ENCODE results near the gene HOXA7. TPM values are rescaled to one million over a fixed set of nuclear protein-coding genes. Genes with fewer than 3 reads are reported as not detected.

The HOXA7 gene
- total and polyA plus RNA-seq, 7 donors, result 4.7 to 23.9 (median 9.1) TPM

DNA sequence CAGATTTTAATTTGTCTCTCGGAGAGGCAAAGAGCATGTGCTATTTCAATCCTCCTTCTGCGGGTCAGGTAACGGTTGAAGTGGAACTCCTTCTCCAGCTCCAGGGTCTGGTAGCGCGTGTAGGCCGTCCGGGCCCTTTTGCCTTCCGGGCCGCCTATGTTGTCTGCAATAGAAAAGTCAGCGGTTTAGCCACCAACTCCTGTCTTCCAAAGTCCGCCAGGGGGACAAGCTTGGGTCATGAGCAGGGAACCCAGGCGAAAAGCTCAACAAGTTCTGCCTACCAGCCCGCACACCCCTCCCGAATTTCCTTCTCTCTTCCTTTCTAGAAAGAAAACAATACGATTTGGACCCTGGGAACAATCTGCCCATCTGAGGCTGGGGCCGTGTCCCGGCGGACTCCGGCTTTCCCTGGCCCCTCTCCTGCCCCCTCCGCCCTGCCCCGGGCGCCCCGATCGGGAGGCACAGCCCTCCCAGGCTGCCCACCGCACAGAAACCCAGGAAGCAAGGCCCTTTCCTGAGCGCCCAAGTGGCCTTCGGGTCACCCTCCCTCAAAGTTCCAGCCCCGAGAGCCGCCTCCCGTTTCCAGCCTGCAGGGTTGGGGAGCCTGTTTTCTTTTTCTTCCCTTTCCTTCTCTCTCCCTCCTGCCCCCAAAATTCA lies 14.4 kb downstream of the HOXA7 start:
- WGBS, 2 donors, result 11 to 54% methylated on average over 30 of the region's 30 CpGs
- TF ChIP-seq POLR2AphosphoS5 (IDR thresholded peaks at IDR 0.05) (peak in 1 of 4 donors; percentile 9), EP300 (IDR thresholded peaks at IDR 0.05) (no peak)
- TF ChIP-seq, protein P1, sequence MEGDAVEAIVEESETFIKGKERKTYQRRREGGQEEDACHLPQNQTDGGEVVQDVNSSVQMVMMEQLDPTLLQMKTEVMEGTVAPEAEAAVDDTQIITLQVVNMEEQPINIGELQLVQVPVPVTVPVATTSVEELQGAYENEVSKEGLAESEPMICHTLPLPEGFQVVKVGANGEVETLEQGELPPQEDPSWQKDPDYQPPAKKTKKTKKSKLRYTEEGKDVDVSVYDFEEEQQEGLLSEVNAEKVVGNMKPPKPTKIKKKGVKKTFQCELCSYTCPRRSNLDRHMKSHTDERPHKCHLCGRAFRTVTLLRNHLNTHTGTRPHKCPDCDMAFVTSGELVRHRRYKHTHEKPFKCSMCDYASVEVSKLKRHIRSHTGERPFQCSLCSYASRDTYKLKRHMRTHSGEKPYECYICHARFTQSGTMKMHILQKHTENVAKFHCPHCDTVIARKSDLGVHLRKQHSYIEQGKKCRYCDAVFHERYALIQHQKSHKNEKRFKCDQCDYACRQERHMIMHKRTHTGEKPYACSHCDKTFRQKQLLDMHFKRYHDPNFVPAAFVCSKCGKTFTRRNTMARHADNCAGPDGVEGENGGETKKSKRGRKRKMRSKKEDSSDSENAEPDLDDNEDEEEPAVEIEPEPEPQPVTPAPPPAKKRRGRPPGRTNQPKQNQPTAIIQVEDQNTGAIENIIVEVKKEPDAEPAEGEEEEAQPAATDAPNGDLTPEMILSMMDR (IDR thresholded peaks at IDR 0.05), result peak in 1 of 4 experiments; percentile 7
- no peaks in the 10 kb centered on the region for H3K9me3 ChIP-seq
- no peak for DNase-seq
- peak overlapping the region; percentile 30 to 60 (median 55) for H3K4me3 ChIP-seq
- H3K27me3 ChIP-seq, result no peaks in the 10 kb centered on the region
- peaks cover 15 to 43% (median 17%) of the 10 kb centered on the region in 4 donors for H3K36me3 ChIP-seq
- peak overlapping the region; percentile 82 to 99 (median 92) for H3K27ac ChIP-seq
- peaks cover 0 to 42% (median 23%) of the 10 kb centered on the region in 4 donors for H3K4me1 ChIP-seq
- intact Hi-C loops (cut with DNase I), result loop anchor here (2.0 kb wide), 1 partner anchor 287 kb away; no protein-coding TSS in a partner anchor

DNA sequence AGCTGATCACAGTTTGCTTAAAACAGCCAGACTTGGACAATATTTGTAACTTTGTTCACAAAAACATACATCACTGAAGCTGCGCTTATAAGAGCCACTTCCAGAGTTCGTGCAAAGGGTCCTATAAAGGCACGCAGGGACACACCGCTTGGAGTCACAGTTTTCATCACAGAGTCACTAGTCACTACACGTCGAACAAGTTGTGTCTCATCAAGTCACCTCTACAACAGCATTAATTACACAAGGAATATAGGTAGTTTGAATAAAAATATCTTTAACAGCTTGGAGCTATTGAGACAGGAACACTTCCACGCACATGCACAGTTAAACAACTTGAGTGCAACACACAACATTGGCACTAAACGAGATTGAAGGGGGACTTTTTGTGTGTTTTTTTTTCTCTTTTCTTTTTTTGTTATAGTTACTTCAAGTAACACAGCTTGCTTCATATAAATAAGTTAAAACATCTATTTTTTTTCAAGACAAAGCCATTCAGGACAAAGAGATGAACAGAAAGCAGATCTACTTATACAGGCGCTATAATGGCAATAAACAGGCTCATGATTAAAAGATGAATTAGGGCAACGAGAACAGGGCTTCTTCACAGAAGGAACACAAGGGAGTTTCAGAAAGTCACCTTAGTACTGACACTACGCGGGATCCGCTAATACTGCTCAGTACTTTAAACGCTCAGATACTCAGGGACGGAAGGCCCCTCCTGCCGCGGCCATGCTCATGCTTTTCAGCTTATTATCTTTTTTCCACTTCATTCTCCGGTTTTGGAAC lies 15.1 kb downstream of the HOXA7 start:
- H3K4me3 ChIP-seq, result peak overlapping the region in 3 of 4 donors; percentile 52 to 60 (median 58)
- peaks cover 15 to 43% (median 17%) of the 10 kb centered on the region in 4 donors for H3K36me3 ChIP-seq
- TF ChIP-seq, protein P1 (IDR thresholded peaks at IDR 0.05), result no peak
- TF ChIP-seq POLR2AphosphoS5 (IDR thresholded peaks at IDR 0.05), result no peak
- intact Hi-C loops (cut with DNase I), result no loop called here
- peak overlapping the region; percentile 82 to 99 (median 92) for H3K27ac ChIP-seq
- WGBS, 2 donors, result 14 to 64% methylated on average over 18 of the region's 18 CpGs
- H3K4me1 ChIP-seq, result peaks cover 0 to 41% (median 23%) of the 10 kb centered on the region in 4 donors
- H3K9me3 ChIP-seq, result no peaks in the 10 kb centered on the region
- no peaks in the 10 kb centered on the region for H3K27me3 ChIP-seq
- DNase-seq, result no peak

DNA sequence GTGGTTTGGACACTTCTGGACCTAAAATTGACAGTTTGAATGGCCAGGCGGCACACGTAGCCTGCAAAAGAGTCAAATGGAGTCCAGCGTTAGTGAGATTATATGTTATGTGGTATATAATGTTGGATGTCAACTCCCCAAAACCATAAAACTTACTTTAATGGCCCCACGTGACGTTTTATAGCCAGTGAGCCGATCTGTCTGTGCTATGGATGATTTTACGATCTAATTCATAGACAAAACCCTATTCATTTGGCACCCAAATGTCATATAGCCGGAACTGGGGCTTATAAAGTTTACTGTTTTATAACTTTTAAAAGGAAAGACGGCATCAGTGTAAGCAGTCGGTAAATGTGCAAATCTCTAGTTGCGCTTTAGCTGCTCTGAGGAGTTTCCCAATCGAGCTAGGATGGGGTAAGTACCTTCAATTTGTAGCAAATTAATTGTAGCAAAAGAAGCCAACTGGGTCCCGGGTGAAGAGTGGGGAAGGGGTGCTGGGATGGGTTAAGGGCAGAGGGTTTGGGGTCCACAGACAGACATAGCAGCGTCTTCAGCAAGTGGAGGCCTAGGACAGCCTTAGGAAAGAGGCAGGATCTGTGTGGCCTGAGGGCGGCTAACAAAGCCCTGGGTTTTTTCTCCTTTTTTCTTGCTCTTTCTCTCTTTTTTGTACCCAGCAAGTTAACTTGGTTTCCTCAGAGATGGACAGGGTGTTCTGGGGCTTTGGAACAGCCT lies 16.2 kb downstream of the HOXA7 start:
- no peaks in the 10 kb centered on the region for H3K27me3 ChIP-seq
- H3K36me3 ChIP-seq, result peaks cover 11 to 37% (median 14%) of the 10 kb centered on the region in 4 donors
- no peak for DNase-seq
- H3K4me1 ChIP-seq, result peaks cover 0 to 51% (median 32%) of the 10 kb centered on the region in 4 donors
- peak overlapping the region in 2 of 4 donors; percentile 22 to 28 for H3K4me3 ChIP-seq
- H3K9me3 ChIP-seq, result no peaks in the 10 kb centered on the region
- WGBS, 2 donors, result 12 to 63% methylated on average over 15 of the region's 15 CpGs
- intact Hi-C loops (cut with DNase I), result no loop called here
- peak overlapping the region; percentile 67 to 99 (median 92) for H3K27ac ChIP-seq
- TF ChIP-seq EP300 (IDR thresholded peaks at IDR 0.05) (no peak), POLR2AphosphoS5 (IDR thresholded peaks at IDR 0.05) (no peak), POLR2A (IDR thresholded peaks at IDR 0.05) (peak in 1 of 2 donors; percentile 25)
- TF ChIP-seq, protein P1 (IDR thresholded peaks at IDR 0.05), result no peak

DNA sequence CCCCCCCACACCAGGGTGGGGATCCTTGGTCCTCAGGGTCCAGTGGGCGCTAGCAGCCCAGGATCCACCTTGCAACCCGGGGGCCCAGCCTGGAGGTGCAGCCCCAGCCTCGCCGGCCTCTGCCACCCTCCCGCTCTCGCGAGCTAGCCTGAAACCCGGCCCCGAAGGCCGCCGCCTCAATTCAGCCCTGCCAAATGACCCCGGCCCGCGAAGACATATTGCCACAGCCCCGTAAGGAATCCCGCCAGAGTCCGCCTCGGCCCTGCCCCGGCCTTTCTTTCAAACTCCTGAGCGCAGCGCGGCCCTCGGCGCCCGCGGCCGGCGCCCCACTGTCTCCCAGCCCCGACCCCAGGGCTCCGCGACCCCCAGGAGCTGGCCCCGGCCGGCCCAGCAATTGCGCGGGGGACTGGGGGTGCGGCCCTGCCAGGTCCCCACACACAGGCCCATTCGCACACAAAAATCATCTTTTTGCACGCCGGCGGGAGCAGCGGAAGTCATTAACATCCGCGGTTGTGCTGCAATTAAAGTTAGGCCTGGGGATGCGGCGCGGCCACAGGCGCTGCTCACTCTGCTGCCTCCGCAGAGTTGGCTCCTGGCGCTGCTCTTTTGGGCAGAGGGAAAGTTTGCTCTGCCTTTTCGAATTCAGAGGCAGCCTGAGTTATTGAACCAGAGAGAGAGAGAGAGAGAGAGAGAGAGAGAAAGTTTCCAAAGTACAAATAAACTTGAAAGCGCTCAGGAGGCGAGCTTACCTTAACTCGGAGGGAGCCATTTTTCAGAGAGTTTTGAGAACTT lies 16.9 kb downstream of the HOXA7 start:
- intact Hi-C loops (cut with DNase I), result no loop called here
- peak overlapping the region in 3 of 4 donors; percentile 8 to 28 (median 22) for H3K4me3 ChIP-seq
- WGBS, 2 donors, result 8 to 58% methylated on average over 53 of the region's 53 CpGs
- H3K4me1 ChIP-seq, result peaks cover 0 to 59% (median 40%) of the 10 kb centered on the region in 4 donors
- TF ChIP-seq POLR2AphosphoS5 (IDR thresholded peaks at IDR 0.05) (no peak), EP300 (IDR thresholded peaks at IDR 0.05) (no peak), POLR2A (IDR thresholded peaks at IDR 0.05) (no peak)
- TF ChIP-seq, protein P1 (IDR thresholded peaks at IDR 0.05), result no peak
- H3K36me3 ChIP-seq, result peaks cover 3 to 30% (median 8%) of the 10 kb centered on the region in 4 donors
- no peaks in the 10 kb centered on the region for H3K27me3 ChIP-seq
- H3K27ac ChIP-seq, result peak overlapping the region; percentile 67 to 99 (median 92)
- no peaks in the 10 kb centered on the region for H3K9me3 ChIP-seq
- no peak for DNase-seq
